GM19025 (cell line): Measurements from ENCODE around the gene COL4A2.
"Not testable (repeated sequence)": the region's sequence is repeated elsewhere in the genome, so short reads cannot be mapped to it uniquely, and the experiment has no call there.

ENCODE experiments used
- ATAC-seq: cut with Tn5 transposase; IDR thresholded peaks from one replicate; pipeline ENCODE4 v1.9.1; 2021; ENCODE audit warnings: mild to moderate bottlenecking, low read depth, moderate library complexity; ENCODE audit not compliant: unreplicated experiment

The COL4A2 gene

GRCh38 chr13:110319774-110320509, 12.9 kb downstream of the COL4A2 start:
- ATAC-seq: no peak

- no peak for ATAC-seq
Observed at GRCh38 chr13:110320645-110321044, 13.6 kb downstream of the COL4A2 start.

- not testable (repeated sequence) for ATAC-seq
Observed at GRCh38 chr13:110321573-110321972, 14.5 kb downstream of the COL4A2 start.

- no peak for ATAC-seq
Observed at GRCh38 chr13:110322126-110322827, 15.2 kb downstream of the COL4A2 start.

- no peak for ATAC-seq
Observed at GRCh38 chr13:110322828-110323171, 15.7 kb downstream of the COL4A2 start.

GRCh38 chr13:110323172-110323891, 16.2 kb downstream of the COL4A2 start:
- ATAC-seq: no peak

- ATAC-seq: no peak
Observed at GRCh38 chr13:110324026-110324749, 17.1 kb downstream of the COL4A2 start.

- no peak for ATAC-seq
Observed at GRCh38 chr13:110326263-110326904, 19.3 kb downstream of the COL4A2 start.

GRCh38 chr13:110327051-110327721, 20.1 kb downstream of the COL4A2 start:
- ATAC-seq: no peak

- ATAC-seq: no peak
Observed at GRCh38 chr13:110328573-110328972, 21.5 kb downstream of the COL4A2 start.

GRCh38 chr13:110329258-110329657, 22.2 kb downstream of the COL4A2 start:
- no peak for ATAC-seq

- no peak for ATAC-seq
Observed at GRCh38 chr13:110329798-110330461, 22.8 kb downstream of the COL4A2 start.

- ATAC-seq: no peak
Observed at GRCh38 chr13:110330491-110331011, 23.5 kb downstream of the COL4A2 start.

GRCh38 chr13:110331362-110331761, 24.3 kb downstream of the COL4A2 start:
- ATAC-seq: no peak

- no peak for ATAC-seq
Observed at GRCh38 chr13:110332750-110333149, 25.7 kb downstream of the COL4A2 start.

GRCh38 chr13:110333837-110334236, 26.8 kb downstream of the COL4A2 start:
- no peak for ATAC-seq

GRCh38 chr13:110334256-110334655, 27.2 kb downstream of the COL4A2 start:
- ATAC-seq: no peak

GRCh38 chr13:110334841-110335490, 27.9 kb downstream of the COL4A2 start:
- no peak for ATAC-seq

- no peak for ATAC-seq
Observed at GRCh38 chr13:110336108-110336507, 29.0 kb downstream of the COL4A2 start.
